IMR-90 (cell line): Measurements from ENCODE around the gene RASD2. TPM values are rescaled to one million over a fixed set of nuclear protein-coding genes. Genes with fewer than 3 reads are reported as not detected.

Source experiments
- ATAC-seq: fragments of 200-7000 bp; cut with Tn5 transposase; 2 replicates; pipeline ENCODE4 v1.9.1; 2020; ENCODE audit warnings: low read depth, mild to moderate bottlenecking, moderate library complexity
- BruUV-seq: library from RNA; stranded (reverse); fragments of 400-500 nt; replicated peaks from 2 replicates; lab custom pipeline; 2021; lab: Mats Ljungman, UMichigan
- CTCF ChIA-PET: fragments of 300-600 bp; formaldehyde crosslinking; extraction: SDS; loops from one replicate; lab custom pipeline; 2021; ENCODE audit warnings: antibody characterized with exemption; lab: Yijun Ruan, JAX
- POLR2A ChIA-PET: fragments of 300-600 bp; sonication (Branson Sonifier 250); formaldehyde crosslinking; loops from one replicate; lab custom pipeline; 2022; ENCODE audit warnings: antibody characterized with exemption; ENCODE audit not compliant: unreplicated experiment; lab: Charles Lee
- DNase-seq: peaks from one replicate; pipeline ENCODE4 v3.0.0; 2013
- H2AFZ ChIP-seq: replicated peaks from 2 replicates; pipeline ENCODE3; 2013; ENCODE audit warnings: low read length, mild to moderate bottlenecking; ENCODE audit not compliant: poor library complexity
- H2AK5ac ChIP-seq: 2 replicates; pipeline ENCODE4 v1.6.1; 2013; ENCODE audit warnings: low read depth, low read length, inconsistent platforms
- H2AK9ac ChIP-seq: replicated peaks from 2 replicates; pipeline ENCODE3; 2013; ENCODE audit warnings: mild to moderate bottlenecking, low read depth, low read length, moderate library complexity; ENCODE audit not compliant: poor library complexity
- H2BK120ac ChIP-seq: 2 replicates; pipeline ENCODE4 v1.6.1; 2013; ENCODE audit warnings: low read depth, low read length, inconsistent platforms
- H2BK15ac ChIP-seq: 3 replicates; pipeline ENCODE4 v1.6.1; 2013; ENCODE audit warnings: low read depth, low read length, inconsistent platforms
- H2BK20ac ChIP-seq: 2 replicates; pipeline ENCODE4 v1.6.1; 2013; ENCODE audit warnings: low read depth, mild to moderate bottlenecking, inconsistent platforms, low read length, moderate library complexity
- H2BK5ac ChIP-seq: 2 replicates; pipeline ENCODE4 v1.6.1; 2013; ENCODE audit warnings: mild to moderate bottlenecking, low read depth, low read length, inconsistent platforms; ENCODE audit not compliant: poor library complexity, severe bottlenecking
- H3K14ac ChIP-seq: replicated peaks from 2 replicates; pipeline ENCODE4 v1.6.1; 2013; ENCODE audit warnings: low read depth, low read length, inconsistent platforms
- H3K18ac ChIP-seq: 2 replicates; pipeline ENCODE4 v1.6.1; 2013; ENCODE audit warnings: low read depth, low read length, control low read depth
- H3K23ac ChIP-seq: 2 replicates; pipeline ENCODE4 v1.6.1; 2013; ENCODE audit warnings: low read depth, low read length, inconsistent platforms
- H3K27ac ChIP-seq: 2 replicates; pipeline ENCODE4 v1.5.1; 2013; ENCODE audit warnings: mild to moderate bottlenecking, control low read depth, low read length; ENCODE audit not compliant: insufficient read depth
- H3K27me3 ChIP-seq: 2 replicates; pipeline ENCODE4 v1.6.1; 2013; ENCODE audit warnings: low read length; ENCODE audit not compliant: control insufficient read depth, insufficient read depth
- H3K36me3 ChIP-seq: 2 replicates; pipeline ENCODE4 v1.6.1; 2013; ENCODE audit warnings: low read length, mixed read lengths; ENCODE audit not compliant: control insufficient read depth, insufficient read depth
- H3K4ac ChIP-seq: 2 replicates; pipeline ENCODE4 v1.6.1; 2013; ENCODE audit warnings: low read depth, low read length, inconsistent platforms
- H3K4me1 ChIP-seq: 2 replicates; pipeline ENCODE4 v1.6.1; 2013; ENCODE audit warnings: low read length, mixed read lengths; ENCODE audit not compliant: control insufficient read depth, insufficient read depth
- H3K4me2 ChIP-seq: 2 replicates; pipeline ENCODE4 v1.6.1; 2013; ENCODE audit warnings: low read depth, mild to moderate bottlenecking, control low read depth, low read length, moderate library complexity
- H3K4me3 ChIP-seq: 2 replicates; pipeline ENCODE4 v1.5.1; 2013; ENCODE audit warnings: low read depth, mild to moderate bottlenecking, control low read depth, low read length, moderate library complexity; ENCODE audit not compliant: insufficient read depth
- H3K56ac ChIP-seq: 2 replicates; pipeline ENCODE4 v1.6.1; 2013; ENCODE audit warnings: low read length, inconsistent platforms; ENCODE audit not compliant: insufficient read depth; ENCODE audit errors: extremely low read depth
- H3K79me1 ChIP-seq, 2 experiments: 2 replicates each; pipeline ENCODE4 v1.6.1; 2013; ENCODE audit warnings: low read length in 2 of 2, inconsistent platforms in 1 of 2, low read depth in 1 of 2
- H3K9ac ChIP-seq: 2 replicates; pipeline ENCODE4 v1.6.1; 2013; ENCODE audit warnings: low read depth, low read length, control low read depth
- H3K9me1 ChIP-seq: 2 replicates; pipeline ENCODE4 v1.6.1; 2013; ENCODE audit warnings: low read length, inconsistent platforms; ENCODE audit not compliant: insufficient read depth
- H3K9me3 ChIP-seq: 2 replicates; pipeline ENCODE4 v1.6.1; 2013; ENCODE audit warnings: low read length; ENCODE audit not compliant: control insufficient read depth, insufficient read depth
- H4K20me1 ChIP-seq: 2 replicates; pipeline ENCODE4 v1.6.1; 2013; ENCODE audit warnings: low read length, inconsistent platforms; ENCODE audit not compliant: insufficient read depth
- H4K5ac ChIP-seq: 2 replicates; pipeline ENCODE4 v1.6.1; 2013; ENCODE audit warnings: mild to moderate bottlenecking, low read depth, low read length, control low read depth
- H4K8ac ChIP-seq, 2 experiments: 2 replicates each; pipeline ENCODE4 v1.6.1; 2013; ENCODE audit warnings: low read depth in 2 of 2, low read length in 2 of 2, control low read depth in 1 of 2, inconsistent platforms in 1 of 2
- H4K91ac ChIP-seq: 2 replicates; pipeline ENCODE4 v1.6.1; 2013; ENCODE audit warnings: low read depth, low read length, inconsistent platforms; ENCODE audit not compliant: insufficient read depth
- ELK1 ChIP-seq: fragments of 150-350 bp; IDR thresholded peaks from 2 replicates; pipeline ENCODE4 v1.6.1; 2016; ENCODE audit warnings: low read depth, mild to moderate bottlenecking, low read length, moderate library complexity, borderline replicate concordance
- NFE2L2 ChIP-seq: fragments of 150-350 bp; IDR thresholded peaks from 2 replicates; pipeline ENCODE4 v1.6.1; 2016; ENCODE audit warnings: low read depth, mild to moderate bottlenecking, low read length
- RAD21 ChIP-seq: IDR thresholded peaks from 2 replicates; pipeline ENCODE4 v1.6.1; 2012; ENCODE audit warnings: low read length, improper control_type of control experiment
- WGBS, 2 experiments: methylation state at CpG; one replicate each; pipeline versions ENCODE4 v1.1.5 to v1.1.7; 2013; ENCODE audit warnings: missing lambda C conversion rate in 2 of 2; ENCODE audit not compliant: insufficient read length in 1 of 2; ENCODE audit errors: extremely low coverage in 2 of 2; 5-methylcytosine and 5-hydroxymethylcytosine counted together
- dilution Hi-C: fragments of 300-500 bp; cut with HindIII; formaldehyde crosslinking; loops from one replicate; pipeline ENCODE4 v1.14.3; 2018; ENCODE audit warnings: low sequenced_read_pairs; ENCODE audit not compliant: unreplicated experiment
- in situ Hi-C: fragments of 300-500 bp; cut with MboI; formaldehyde crosslinking; loops from 3 replicates; pipeline ENCODE4 v1.14.3; 2019; ENCODE audit warnings: low sequenced_read_pairs, inconsistent platforms, mixed read lengths
- intact Hi-C: fragments of 100-400 bp; cut with micrococcal nuclease; formaldehyde crosslinking; loops from 2 replicates; pipeline ENCODE4 v1.10.0; 2022
- polyA plus RNA-seq, 3 experiments: library from polyadenylated mRNA; depleted of rRNA; stranded (reverse); fragments of >200 nt; gene quantifications; 2 replicates each; pipeline ENCODE4 v1.2.3, GENCODE V29; 2012; ENCODE audit warnings: low replicate concordance in 1 of 3
- total RNA-seq: library from RNA; depleted of rRNA; stranded (reverse); fragments of >200 nt; gene quantifications from 2 replicates; pipeline ENCODE4 v1.2.3, GENCODE V29; 2012

RASD2 gene
- total and polyA plus RNA-seq, 2 of the 4 experiments (the other 2 are of a cell fraction): under 0.01 to 0.32 TPM

GRCh38 chr22:35559354-35560005, 18.8 kb downstream of the RASD2 start:
- Histone ChIP-seq H2BK120ac (no peak overlapping the region), H3K23ac (no peak overlapping the region), H3K4me1 (peaks cover 20% of the 10 kb centered on the region), H3K56ac (no peak overlapping the region), H2AK5ac (peak overlapping the region; percentile 59; the same call in 1 of the 2 replicates), H2BK5ac (no peak overlapping the region), H2BK15ac (0 out of 3 replicates have a peak overlapping the region, but pooled peaks have one; percentile 20), H3K27ac (no peak overlapping the region), H4K5ac (no peak overlapping the region), H3K4me2 (no peak overlapping the region), H3K18ac (no peak overlapping the region), H3K4me3 (no peak overlapping the region), H3K4ac (no peak overlapping the region), H3K36me3 (no peaks in the 10 kb centered on the region), H2AK9ac (no peak overlapping the region), H3K27me3 (no peaks in the 10 kb centered on the region), H3K9me1 (peaks cover 13% of the 10 kb centered on the region), H3K9ac (no peak overlapping the region), H3K14ac (no peak overlapping the region), H4K8ac (no peak overlapping the region), H2BK20ac (no peak overlapping the region), H3K79me1 (no peaks in the 10 kb centered on the region), H4K20me1 (no peaks in the 10 kb centered on the region), H2AFZ (no peak overlapping the region), H3K9me3 (peaks cover 6% of the 10 kb centered on the region), H4K91ac (no peak overlapping the region)
- WGBS, 2 experiments: no CpG with 5 or more reads among the region's 2 CpGs
- intact Hi-C loops (no loop called here), in situ Hi-C loops (no loop called here), dilution Hi-C loops (no loop called here)
- ChIA-PET POLR2A (no interaction called here), CTCF (no interaction called here)
- no TSS peak for BruUV-seq
- DNase-seq: no peak
- TF ChIP-seq ELK1 (no peak), RAD21 (no peak), NFE2L2 (peak; percentile 50)
- ATAC-seq: no peak
